Left colon (tissue), 2 donors: ENCODE data around the gene PRKCH. TPM values are rescaled to one million over a fixed set of nuclear protein-coding genes. Genes with fewer than 3 reads are reported as not detected.

Experiments used
- ATAC-seq: fragments of 200-7000 bp; cut with Tn5 transposase; one replicate; pipeline ENCODE4 v1.9.1; 2020; ENCODE audit warnings: mild to moderate bottlenecking, moderate library complexity
- DNase-seq, 2 donors: peaks; one replicate each; pipeline ENCODE4 v3.0.0-alpha.2; 2020
- intact Hi-C, 2 donors: fragments of 100-400 bp; cut with DNase I in 1 of 2; cut with micrococcal nuclease in 1 of 2; formaldehyde crosslinking; loops; one replicate each; pipeline versions ENCODE4 v1.11.2 to v1.14.0; 2022; cut with DNase I, micrococcal nuclease
- total RNA-seq, 2 donors: library from RNA; stranded (reverse); fragmentation: NEBNext Ultra II Directional; extraction: Animal tissue kit (Norgen Biotek cat#: 25700); gene quantifications; one replicate each; pipeline ENCODE4 v1.2.1, GENCODE V29; 2021
- donor health status: DM: no; HTN: no; CAD: no.
- donor health status: DM: yes; HTN: yes; CAD: no.

The PRKCH gene
- total RNA-seq, 2 donors from 2014 or later = 11.7 to 11.9 TPM

GRCh38 chr14:61331992-61332657 is 10.7 kb downstream of the PRKCH start:
- no peak for DNase-seq
- intact Hi-C loops = no loop called here
- ATAC-seq = no peak

DNA sequence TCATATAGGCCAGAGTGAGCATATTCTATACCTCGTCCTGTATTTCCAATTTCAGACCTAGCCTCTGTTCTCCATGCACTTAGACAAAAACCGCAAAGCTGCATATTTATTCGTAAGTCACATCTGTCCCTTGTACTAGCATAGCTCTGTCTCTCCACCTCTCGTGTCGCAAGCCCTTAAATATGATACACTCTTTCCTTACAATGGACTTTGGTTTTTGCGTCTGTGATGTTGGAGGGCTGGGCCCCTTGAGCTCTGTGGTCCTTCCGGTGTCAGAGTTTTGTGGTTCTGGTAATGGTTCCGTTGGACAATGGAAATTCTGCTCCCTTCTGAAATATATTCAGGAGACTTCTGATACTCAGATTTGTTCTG is 11.3 kb downstream of the PRKCH start:
- ATAC-seq = no peak
- no peak for DNase-seq
- intact Hi-C loops = no loop called here

- ATAC-seq (no peak), DNase-seq (no peak)
- intact Hi-C loops = no loop called here
Observed at GRCh38 chr14:61333087-61333486, 11.7 kb downstream of the PRKCH start.

- ATAC-seq (no peak), DNase-seq (no peak)
- intact Hi-C loops = no loop called here
Observed at GRCh38 chr14:61334197-61334701, 12.9 kb downstream of the PRKCH start.

- no peak for DNase-seq
- intact Hi-C loops = no loop called here
- no peak for ATAC-seq
Observed at GRCh38 chr14:61335049-61335448, 13.7 kb downstream of the PRKCH start.

DNA sequence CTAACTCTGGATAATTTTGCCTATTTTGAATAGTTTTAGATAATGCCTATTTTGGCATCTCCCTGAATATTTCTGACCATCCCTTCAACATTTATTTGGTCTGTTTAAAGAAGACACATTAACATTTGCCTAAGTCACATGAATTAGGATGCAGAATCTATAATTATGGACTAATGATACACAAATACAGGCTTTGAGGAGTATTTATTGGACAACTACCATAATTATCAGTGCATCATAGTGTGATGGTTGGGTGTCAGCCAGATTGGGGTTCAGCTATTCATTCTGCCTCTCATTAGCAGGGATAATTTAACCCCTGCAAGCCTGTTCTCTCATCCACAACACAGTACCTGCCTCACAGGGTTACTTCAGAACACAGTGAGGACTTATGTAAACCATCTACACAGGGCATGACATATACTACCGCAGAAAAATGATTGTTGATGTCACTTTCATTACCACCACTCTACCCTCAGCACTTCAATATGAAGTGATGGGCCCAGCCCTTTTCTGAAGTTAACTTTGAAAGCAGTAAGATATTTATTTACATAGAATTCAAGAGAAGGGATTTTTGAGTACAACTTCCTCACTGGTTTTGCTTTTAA is 14.4 kb downstream of the PRKCH start:
- no peak for ATAC-seq
- intact Hi-C loops = no loop called here
- DNase-seq = no peak

GRCh38 chr14:61337893-61338292 is 16.5 kb downstream of the PRKCH start:
- intact Hi-C loops = no loop called here
- ATAC-seq = no peak
- DNase-seq = no peak

DNA sequence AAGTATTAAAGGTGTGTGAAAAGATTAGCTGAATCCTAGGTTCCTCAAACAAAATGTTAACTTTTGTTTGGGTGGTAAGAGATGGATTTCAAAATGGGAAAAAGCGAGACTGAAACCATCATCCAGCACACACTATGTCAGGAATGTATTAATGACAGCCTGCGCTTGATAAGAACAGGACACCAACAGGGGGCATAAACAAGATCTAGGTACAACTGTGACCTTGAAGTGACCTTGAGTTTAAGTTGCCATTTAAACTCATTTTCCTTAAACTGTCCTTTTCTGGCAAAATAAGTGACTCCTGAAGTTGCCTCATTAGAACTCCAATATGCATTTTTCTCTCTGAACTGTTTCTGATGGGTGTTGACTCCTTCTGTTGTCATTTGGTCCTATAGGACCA is 17.1 kb downstream of the PRKCH start:
- intact Hi-C loops = no loop called here
- ATAC-seq = no peak
- DNase-seq = no peak

GRCh38 chr14:61341275-61342206 is 20.2 kb downstream of the PRKCH start:
- DNase-seq = no peak
- ATAC-seq = no peak
- intact Hi-C loops = no loop called here

DNA sequence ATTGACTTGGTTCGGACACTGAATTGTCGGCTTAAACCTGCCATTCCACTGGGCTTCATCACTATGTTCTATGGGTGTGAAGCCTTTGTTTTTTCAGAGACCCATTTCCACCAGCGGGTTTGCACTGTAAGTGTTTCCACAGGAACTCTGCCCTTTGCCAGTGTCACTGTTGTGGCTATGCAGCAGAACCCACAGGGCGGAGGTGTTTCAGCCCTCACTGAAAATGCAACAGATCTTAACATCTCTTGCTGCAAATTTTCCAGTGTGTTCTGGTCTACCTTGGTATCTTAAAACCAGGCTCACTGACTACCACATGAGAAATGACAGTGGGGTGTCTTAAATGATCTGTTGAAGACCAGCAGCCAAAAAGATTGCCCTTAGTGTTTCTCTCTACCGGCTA is 21.1 kb downstream of the PRKCH start:
- ATAC-seq (no peak), DNase-seq (no peak)
- intact Hi-C loops = no loop called here

- DNase-seq (no peak), ATAC-seq (no peak)
- intact Hi-C loops = no loop called here
Observed at GRCh38 chr14:61342932-61343331, 21.6 kb downstream of the PRKCH start.

- intact Hi-C loops = no loop called here
- no peak for ATAC-seq
- no peak for DNase-seq
Observed at GRCh38 chr14:61343471-61343870, 22.1 kb downstream of the PRKCH start.

DNA sequence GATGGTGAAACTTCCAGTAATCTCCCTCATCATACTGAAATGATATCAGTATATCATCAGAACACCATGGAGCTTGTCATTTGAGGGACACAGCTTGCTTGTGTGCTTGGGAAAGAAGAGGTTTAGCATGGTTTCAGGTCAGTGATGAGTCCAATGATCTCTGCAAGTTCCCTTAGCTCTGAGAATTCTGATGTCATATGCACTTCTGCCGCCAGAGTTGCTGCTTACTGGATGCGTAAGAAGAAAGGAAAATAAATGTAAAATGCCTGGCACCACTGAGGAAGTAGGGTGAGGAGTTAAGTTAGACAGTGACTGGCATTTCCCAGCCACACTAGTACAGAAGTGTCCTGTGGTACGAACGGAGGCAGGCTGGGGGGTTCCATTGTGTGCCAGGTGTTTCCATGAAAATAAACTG is 22.6 kb downstream of the PRKCH start:
- intact Hi-C loops = no loop called here
- DNase-seq (no peak), ATAC-seq (no peak)

DNA sequence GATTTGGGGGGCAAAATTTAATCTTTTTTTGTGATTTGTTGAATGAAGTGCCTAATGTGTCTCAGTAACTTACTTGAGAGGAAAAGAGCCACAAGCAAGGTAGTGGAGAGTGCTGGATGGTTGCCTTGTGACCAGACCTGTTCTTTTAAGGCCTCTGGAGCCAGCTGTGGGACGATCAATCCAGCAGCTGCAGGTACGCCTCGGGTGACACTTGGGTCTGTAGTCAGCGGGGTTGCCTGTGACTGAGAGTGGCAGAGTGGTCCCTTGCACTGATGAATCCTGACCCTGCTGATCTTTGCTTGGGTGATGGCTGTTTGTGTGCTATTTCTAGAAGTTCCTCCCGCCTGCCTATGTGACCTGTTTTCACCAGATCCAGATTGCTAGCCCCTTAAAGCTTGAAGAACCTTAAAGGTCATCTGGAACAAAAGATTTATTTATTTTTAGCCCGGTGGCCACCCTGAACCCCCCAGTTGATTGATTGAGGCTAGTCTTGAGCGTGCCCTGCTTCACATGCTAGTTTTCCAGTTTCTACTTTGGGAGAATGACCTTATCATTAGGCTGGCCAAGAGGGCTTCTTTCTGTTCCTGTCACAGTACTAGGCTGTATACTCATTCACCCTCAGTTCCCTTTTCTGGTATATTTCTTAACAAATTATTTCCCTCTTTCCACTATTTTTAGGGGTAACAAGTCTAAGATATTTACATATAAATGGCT is 23.2 kb downstream of the PRKCH start:
- intact Hi-C loops = no loop called here
- ATAC-seq = no peak
- DNase-seq = no peak

GRCh38 chr14:61345151-61345482 is 23.7 kb downstream of the PRKCH start:
- DNase-seq (no peak), ATAC-seq (no peak)
- intact Hi-C loops = no loop called here

GRCh38 chr14:61346221-61346620 is 24.8 kb downstream of the PRKCH start:
- DNase-seq (no peak), ATAC-seq (no peak)
- intact Hi-C loops = no loop called here

- no peak for ATAC-seq
- intact Hi-C loops = no loop called here
- no peak for DNase-seq
Observed at GRCh38 chr14:61346793-61347192, 25.4 kb downstream of the PRKCH start.

- ATAC-seq (no peak), DNase-seq (no peak)
- intact Hi-C loops = no loop called here
Observed at GRCh38 chr14:61347826-61348443, 26.6 kb downstream of the PRKCH start.
